Measurements from ENCODE around the gene UBE2L6. TPM values are rescaled to one million over a fixed set of nuclear protein-coding genes. Genes with fewer than 3 reads are reported as not detected.
"Not testable (repeated sequence)": the region's sequence is repeated elsewhere in the genome, so short reads cannot be mapped to it uniquely, and the experiment has no call there.

Gene UBE2L6
- total RNA-seq, 1 donor from 2014 or later = 53.0 TPM

GRCh38 chr11:57568330-57568766 lies 876 bp upstream of the UBE2L6 start:
- DNase-seq (ENCODE audit: low spot score) = no peak
- ATAC-seq = no peak

DNA sequence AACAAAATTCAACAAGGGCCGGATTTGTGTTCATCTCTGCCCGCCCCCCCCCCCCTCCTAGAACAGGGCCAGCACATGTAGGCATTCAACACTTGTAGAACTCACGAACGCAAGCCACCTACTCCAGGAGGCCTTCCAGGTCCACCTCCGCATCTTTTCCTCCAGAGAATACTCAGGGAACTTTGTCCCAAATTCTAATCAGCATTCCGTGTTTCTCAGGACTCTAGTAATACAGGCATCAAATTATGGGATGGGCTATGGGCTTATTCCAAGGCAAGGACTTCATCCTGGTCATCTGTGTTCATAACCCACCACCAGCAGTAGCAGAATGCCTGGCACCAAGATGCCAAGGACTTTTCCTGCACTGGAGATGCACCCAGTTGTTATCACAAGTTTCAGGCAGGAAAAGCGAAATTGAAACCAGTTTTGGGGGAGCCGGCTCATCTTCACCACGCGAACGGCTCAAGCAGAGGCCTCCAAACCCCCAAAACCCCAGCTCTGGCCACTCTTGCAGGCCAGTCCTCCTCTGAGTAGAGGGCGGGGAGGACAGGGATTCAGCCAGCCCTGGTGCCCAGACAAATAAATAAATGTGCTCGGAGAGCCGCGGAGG lies 462 bp downstream of the UBE2L6 start:
- DNase-seq (ENCODE audit: low spot score) = no peak
- ATAC-seq = peak; percentile 38

- DNase-seq (ENCODE audit: low spot score) (no peak), ATAC-seq (peak; percentile 66)
Observed at GRCh38 chr11:57566005-57566904, 1.2 kb downstream of the UBE2L6 start.

GRCh38 chr11:57562596-57562995 lies 4.9 kb downstream of the UBE2L6 start:
- DNase-seq (ENCODE audit: low spot score) (no peak), ATAC-seq (no peak)

DNA sequence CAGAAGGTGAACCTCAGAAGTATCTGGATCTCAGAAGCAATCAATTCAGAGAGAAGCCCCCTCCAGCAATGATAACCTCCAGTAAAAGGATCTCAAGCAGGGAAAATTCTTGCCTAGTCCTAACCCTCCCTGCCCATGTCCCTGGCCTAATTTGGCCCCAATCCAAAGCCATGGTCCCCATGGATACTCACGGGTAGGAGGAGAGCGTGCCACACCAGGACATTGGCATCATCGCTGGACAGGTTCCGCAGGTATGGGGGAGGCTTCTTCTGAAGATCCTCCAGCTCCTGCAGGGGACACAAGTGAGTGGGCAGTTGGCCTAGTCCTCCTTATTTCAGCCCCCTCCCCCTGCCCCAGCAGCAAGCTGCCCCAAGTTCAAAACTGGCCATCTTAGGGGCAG lies 7.3 kb downstream of the UBE2L6 start:
- ATAC-seq (no peak), DNase-seq (ENCODE audit: low spot score) (no peak)

- ATAC-seq = peak; percentile 87
- DNase-seq (ENCODE audit: low spot score) = peak; percentile 59
Observed at GRCh38 chr11:57556041-57556440, 11.4 kb downstream of the UBE2L6 start.

DNA sequence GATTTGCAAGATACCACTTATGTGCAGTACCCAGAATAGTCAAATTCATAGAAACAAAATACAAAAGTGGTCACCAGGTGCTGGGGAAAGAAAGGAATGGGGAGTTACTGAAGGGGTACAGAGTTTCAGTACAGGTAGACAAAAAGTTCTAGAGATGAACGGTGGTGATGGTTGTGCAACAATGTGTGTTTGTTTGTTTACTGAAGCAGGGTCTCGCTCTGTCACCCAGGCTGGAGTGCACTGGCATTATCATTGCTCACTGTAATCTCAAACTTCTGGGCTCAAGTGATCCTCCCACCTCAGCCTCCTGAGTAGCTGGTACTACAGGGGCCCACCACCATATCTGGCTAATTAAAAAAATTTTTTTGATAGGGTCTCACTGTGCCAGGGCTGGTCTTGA lies 12.1 kb downstream of the UBE2L6 start:
- ATAC-seq (peak; percentile 27), DNase-seq (ENCODE audit: low spot score) (no peak)

DNA sequence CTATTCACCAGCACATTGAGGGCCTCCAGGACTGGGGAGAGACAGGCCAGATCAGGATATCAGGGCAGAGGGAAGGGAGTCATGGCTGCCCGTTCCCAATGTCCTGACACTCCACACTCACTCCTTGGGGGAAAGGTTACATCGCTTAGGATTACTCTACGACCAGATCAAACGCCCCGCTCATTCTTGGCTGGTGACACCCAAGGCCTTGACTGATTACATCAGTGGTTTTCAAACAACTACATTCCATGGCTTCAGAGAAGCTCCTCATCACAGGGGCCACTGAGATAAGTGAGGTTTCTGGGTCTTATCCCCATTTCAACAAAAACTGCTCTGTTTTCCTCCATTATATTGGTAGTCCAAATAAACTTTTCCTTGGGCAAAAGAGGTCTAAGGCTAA lies 15.0 kb downstream of the UBE2L6 start:
- ATAC-seq = no peak
- no peak for DNase-seq (ENCODE audit: low spot score)

DNA sequence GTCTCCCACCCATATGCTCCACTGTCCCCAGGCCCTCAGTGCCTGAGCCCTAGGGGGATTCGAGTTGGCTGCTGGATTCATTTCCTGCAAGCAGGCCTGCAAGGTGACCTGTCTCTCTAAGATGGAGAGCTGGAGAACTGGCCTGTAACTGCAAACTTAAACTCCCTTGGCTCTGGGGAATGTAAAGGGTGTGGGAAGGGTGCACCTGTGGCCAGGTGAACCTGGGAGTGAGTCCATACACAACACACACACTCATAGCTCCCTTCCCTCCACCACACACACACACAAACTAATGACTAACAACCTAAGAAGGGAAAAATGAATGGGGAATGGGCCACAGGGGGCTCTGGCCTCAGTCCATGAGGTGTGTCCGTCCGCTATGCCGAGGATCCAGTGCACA lies 15.5 kb downstream of the UBE2L6 start:
- ATAC-seq (no peak), DNase-seq (ENCODE audit: low spot score) (no peak)

DNA sequence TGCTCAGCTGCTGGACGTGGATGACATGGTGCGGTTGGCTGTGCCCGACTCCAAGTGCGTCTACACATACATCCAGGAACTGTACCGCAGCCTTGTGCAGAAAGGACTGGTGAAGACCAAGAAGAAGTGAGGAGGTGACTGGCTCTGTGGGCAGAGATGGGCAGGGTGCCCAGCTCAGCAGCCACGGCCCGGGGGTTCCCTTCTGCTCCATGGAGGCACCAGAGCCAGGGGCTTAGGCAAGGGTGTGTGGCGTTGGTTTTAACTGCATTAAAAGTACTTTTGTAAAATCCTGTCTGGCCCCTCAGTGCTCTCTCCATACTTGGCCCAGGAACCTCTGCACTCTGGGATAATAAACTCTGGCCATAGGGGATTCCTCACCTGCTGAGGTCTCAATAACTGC lies 17.5 kb downstream of the UBE2L6 start:
- ATAC-seq (no peak), DNase-seq (ENCODE audit: low spot score) (no peak)

- DNase-seq (ENCODE audit: low spot score) (no peak), ATAC-seq (peak; percentile 13)
Observed at GRCh38 chr11:57547854-57548377, 19.6 kb downstream of the UBE2L6 start.

DNA sequence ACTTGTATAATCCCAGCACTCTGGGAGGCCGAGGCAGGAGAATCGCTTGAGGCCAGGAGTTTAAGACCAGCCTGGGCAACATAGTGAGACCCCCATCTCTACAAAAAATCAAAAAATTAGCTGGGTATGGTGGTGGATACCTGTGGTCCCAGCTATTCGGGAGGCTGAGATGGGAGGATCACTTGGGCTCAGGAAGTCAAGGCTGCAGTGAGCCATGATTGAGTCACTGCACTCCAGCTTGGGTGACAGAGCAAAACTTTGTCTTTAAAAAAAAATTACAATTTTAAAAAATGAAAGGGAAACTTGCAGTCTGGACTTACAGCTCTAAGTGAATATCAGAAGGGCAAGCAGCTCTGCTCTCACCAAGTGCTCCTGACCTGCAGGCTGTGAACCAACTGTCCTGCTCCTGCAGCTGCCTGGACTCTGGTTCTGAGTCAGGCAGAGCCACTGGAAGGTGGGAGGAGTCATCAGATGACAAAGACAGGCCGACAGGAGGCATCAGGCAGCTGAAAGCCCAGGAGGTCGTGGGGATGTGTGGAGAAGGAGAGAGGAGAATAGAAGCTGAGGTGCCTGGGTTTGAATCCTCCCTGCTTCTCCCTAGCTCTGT lies 20.5 kb downstream of the UBE2L6 start:
- ATAC-seq = peak; percentile 90
- no peak for DNase-seq (ENCODE audit: low spot score)

DNA sequence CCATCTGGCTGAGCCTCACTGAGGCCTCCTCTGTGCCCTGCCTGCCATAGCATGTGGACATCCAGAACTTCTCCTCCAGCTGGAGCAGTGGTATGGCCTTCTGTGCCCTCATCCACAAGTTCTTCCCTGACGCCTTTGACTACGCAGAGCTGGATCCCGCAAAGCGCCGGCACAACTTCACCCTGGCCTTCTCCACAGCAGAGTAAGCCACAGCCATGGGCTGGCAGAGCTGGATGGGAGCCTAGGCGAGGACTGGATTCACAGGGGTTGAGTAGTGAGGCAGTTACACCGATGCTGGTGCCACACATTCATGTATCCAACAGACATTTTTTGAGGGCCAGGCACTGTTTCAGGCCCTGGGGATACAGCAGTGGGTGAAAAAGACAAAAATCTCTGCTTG lies 21.0 kb downstream of the UBE2L6 start:
- DNase-seq (ENCODE audit: low spot score) (no peak), ATAC-seq (no peak)

- ATAC-seq (no peak), DNase-seq (ENCODE audit: low spot score) (no peak)
Observed at GRCh38 chr11:57545883-57546282, 21.6 kb downstream of the UBE2L6 start.

DNA sequence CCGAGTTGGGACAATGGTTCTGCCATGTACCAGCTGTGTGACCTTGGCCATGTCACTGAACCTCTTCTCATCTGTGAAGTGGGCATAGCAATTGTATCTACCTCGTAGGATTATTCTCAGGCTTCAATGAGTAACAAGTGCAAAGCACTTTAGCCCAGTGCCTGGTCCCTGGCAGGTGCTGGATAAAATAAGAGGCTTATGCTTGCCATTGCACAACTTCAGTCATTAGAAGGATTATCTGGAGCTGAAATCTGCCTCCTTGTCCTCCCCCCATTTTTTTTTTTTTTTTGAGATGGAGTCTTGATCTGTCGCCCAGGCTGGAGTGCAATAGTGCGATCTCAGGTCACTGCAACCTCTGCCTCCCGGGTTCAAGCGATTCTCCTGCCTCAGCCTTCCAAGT lies 22.9 kb downstream of the UBE2L6 start:
- DNase-seq (ENCODE audit: low spot score) (no peak), ATAC-seq (no peak)

- no peak for ATAC-seq
- DNase-seq (ENCODE audit: low spot score) = no peak
Observed at GRCh38 chr11:57543593-57543992, 23.9 kb downstream of the UBE2L6 start.

GRCh38 chr11:57542582-57542981 lies 24.9 kb downstream of the UBE2L6 start:
- DNase-seq (ENCODE audit: low spot score) (no peak), ATAC-seq (no peak)

- DNase-seq (ENCODE audit: low spot score) = no peak
- no peak for ATAC-seq
Observed at GRCh38 chr11:57541169-57541568, 26.3 kb downstream of the UBE2L6 start.

- DNase-seq (ENCODE audit: low spot score) = no peak
Observed at GRCh38 chr11:57539342-57539741, 28.1 kb downstream of the UBE2L6 start.

GRCh38 chr11:57536947-57537619 lies 30.4 kb downstream of the UBE2L6 start, which contains the start of gene SMTNL1:
Gene SMTNL1 (plus strand): TSS chr11:57537595. CDS start chr11:57542643, 5,048 bp downstream.
- no peak for ATAC-seq
- DNase-seq (ENCODE audit: low spot score) = no peak

More at GRCh38 chr11:57539342-57539741, 28.1 kb downstream of the UBE2L6 start:
- no peak for ATAC-seq

GRCh38 chr11:57534449-57534848 lies 33.0 kb downstream of the UBE2L6 start:
- not testable (repeated sequence) for DNase-seq (ENCODE audit: low spot score); ATAC-seq

Data from left lobe of liver (tissue), 2 donors.